Mesenchymal stem cell (in vitro differentiated cells and primary cell): ENCODE measurements around the gene DSCAM.

Source experiments
- DNase-seq: peaks from one replicate; pipeline ENCODE4 v3.0.0-alpha.2; 2013
- H2AFZ ChIP-seq: one replicate; pipeline ENCODE4 v1.6.1; 2013; ENCODE audit warnings: low read depth, mild to moderate bottlenecking, control low read depth, inconsistent platforms, low read length, moderate library complexity
- H2AK5ac ChIP-seq: 2 replicates; pipeline ENCODE4 v1.6.1; 2013; ENCODE audit warnings: low read length, moderate library complexity, mild to moderate bottlenecking, inconsistent platforms; ENCODE audit not compliant: severe bottlenecking
- H2BK120ac ChIP-seq: one replicate; pipeline ENCODE4 v1.6.1; 2013; ENCODE audit warnings: low read depth, mild to moderate bottlenecking, inconsistent platforms, low read length, moderate library complexity
- H2BK12ac ChIP-seq, 2 experiments: one replicate each; pipeline ENCODE4 v1.6.1; 2013; ENCODE audit warnings: inconsistent platforms in 2 of 2, low read length in 2 of 2, mild to moderate bottlenecking in 2 of 2, moderate library complexity in 2 of 2, control low read depth in 1 of 2
- H2BK15ac ChIP-seq: one replicate; pipeline ENCODE4 v1.6.1; 2013; ENCODE audit warnings: mild to moderate bottlenecking, low read depth, inconsistent platforms; ENCODE audit not compliant: poor library complexity, severe bottlenecking
- H2BK5ac ChIP-seq: 2 replicates; pipeline ENCODE4 v1.6.1; 2013; ENCODE audit warnings: low read depth, mild to moderate bottlenecking, low read length, control low read depth, inconsistent platforms; ENCODE audit not compliant: poor library complexity, severe bottlenecking
- H3K14ac ChIP-seq, 2 experiments: one replicate each; pipeline ENCODE4 v1.6.1; 2013; ENCODE audit warnings: inconsistent platforms in 2 of 2, low read length in 2 of 2, control low read depth in 1 of 2, mild to moderate bottlenecking in 1 of 2, moderate library complexity in 1 of 2
- H3K18ac ChIP-seq, 2 experiments: one replicate each; pipeline ENCODE4 v1.6.1; 2013; ENCODE audit warnings: inconsistent platforms in 2 of 2, low read length in 2 of 2, control low read depth in 1 of 2, low read depth in 1 of 2, mild to moderate bottlenecking in 1 of 2
- H3K23ac ChIP-seq, 2 experiments: one replicate each; pipeline ENCODE4 v1.6.1; 2013; ENCODE audit warnings: inconsistent platforms in 2 of 2, low read length in 2 of 2, mild to moderate bottlenecking in 2 of 2, moderate library complexity in 2 of 2, control low read depth in 1 of 2
- H3K27ac ChIP-seq: 2 replicates; pipeline ENCODE4 v1.5.1; 2013; ENCODE audit warnings: mild to moderate bottlenecking, moderate library complexity, low read length, control low read depth, inconsistent platforms; ENCODE audit not compliant: poor library complexity, severe bottlenecking
- H3K27me3 ChIP-seq, 2 experiments: 2 replicates each; pipeline versions ENCODE4 v1.6.1 to v1.7.0; 2013; ENCODE audit warnings: low read length in 2 of 2, mild to moderate bottlenecking in 2 of 2, moderate library complexity in 2 of 2, control low read depth in 1 of 2, inconsistent platforms in 1 of 2; ENCODE audit not compliant: control insufficient read depth in 1 of 2, insufficient read depth in 1 of 2
- H3K36me3 ChIP-seq, 2 experiments: 2 replicates each; pipeline versions ENCODE4 v1.6.1 to v1.7.0; 2013; ENCODE audit warnings: low read length in 2 of 2, control low read depth in 1 of 2, inconsistent platforms in 1 of 2, low read depth in 1 of 2, mild to moderate bottlenecking in 1 of 2; ENCODE audit not compliant: insufficient read depth in 2 of 2, control insufficient read depth in 1 of 2
- H3K4ac ChIP-seq, 2 experiments: one replicate each; pipeline ENCODE4 v1.6.1; 2013; ENCODE audit warnings: inconsistent platforms in 2 of 2, low read length in 2 of 2, mild to moderate bottlenecking in 2 of 2, moderate library complexity in 2 of 2, control low read depth in 1 of 2, low read depth in 1 of 2
- H3K4me1 ChIP-seq: 2 replicates; pipeline ENCODE4 v1.6.1; 2013; ENCODE audit warnings: low read depth, low read length, control low read depth; ENCODE audit not compliant: control insufficient read depth, insufficient read depth
- H3K4me2 ChIP-seq: 2 replicates; pipeline ENCODE4 v1.6.1; 2013; ENCODE audit warnings: low read length, mild to moderate bottlenecking, inconsistent platforms; ENCODE audit not compliant: poor library complexity, severe bottlenecking
- H3K4me3 ChIP-seq, 2 experiments: 2 replicates each; pipeline versions ENCODE4 v1.5.1 to v1.7.0; 2013; ENCODE audit warnings: low read length in 2 of 2, mild to moderate bottlenecking in 2 of 2, control low read depth in 1 of 2, low read depth in 1 of 2; ENCODE audit not compliant: insufficient read depth in 1 of 2
- H3K79me1 ChIP-seq: replicated peaks from 2 replicates; pipeline ENCODE4 v1.6.1; 2013; ENCODE audit warnings: mild to moderate bottlenecking, control low read depth, low read length, inconsistent platforms; ENCODE audit not compliant: poor library complexity, severe bottlenecking
- H3K9ac ChIP-seq: 2 replicates; pipeline ENCODE4 v1.7.0; 2013; ENCODE audit warnings: mild to moderate bottlenecking, low read length, moderate library complexity
- H3K9me3 ChIP-seq: 2 replicates; pipeline ENCODE4 v1.7.0; 2013; ENCODE audit warnings: mild to moderate bottlenecking, low read length; ENCODE audit not compliant: control insufficient read depth
- H4K8ac ChIP-seq: one replicate; pipeline ENCODE4 v1.6.1; 2013; ENCODE audit warnings: inconsistent platforms, mild to moderate bottlenecking, low read length, moderate library complexity
- H4K91ac ChIP-seq: one replicate; pipeline ENCODE4 v1.6.1; 2013; ENCODE audit warnings: mild to moderate bottlenecking, low read length, inconsistent platforms
- WGBS: methylation state at CpG from one replicate; pipeline ENCODE4 v1.1.7; 2013; ENCODE audit warnings: mixed read lengths; 5-methylcytosine and 5-hydroxymethylcytosine counted together

The DSCAM gene

DNA sequence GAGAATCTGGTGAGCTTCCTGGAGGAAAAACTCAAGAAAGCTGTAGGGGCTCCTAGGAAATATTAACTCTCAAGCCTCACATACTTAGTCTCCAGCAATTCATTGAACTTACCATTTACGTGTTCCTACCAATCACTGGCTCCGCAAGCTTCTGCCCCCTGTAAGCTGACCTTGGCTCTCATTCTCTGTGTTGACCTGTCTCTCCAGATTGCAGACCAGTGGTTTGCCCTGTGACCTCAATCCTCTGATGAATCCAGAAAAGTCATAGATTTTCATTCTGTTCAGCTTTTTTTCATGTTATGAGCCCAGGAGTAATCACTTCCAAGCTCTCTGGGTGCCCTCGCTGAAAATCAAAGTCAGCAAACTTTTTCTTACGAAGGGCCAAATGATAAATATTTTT, 241.9 kb downstream of the DSCAM start:
- H2AFZ ChIP-seq, result no peak overlapping the region
- no peaks in the 10 kb centered on the region for H3K4me1 ChIP-seq
- no peak overlapping the region for H2AK5ac ChIP-seq
- no peak overlapping the region for H3K23ac ChIP-seq
- no peaks in the 10 kb centered on the region for H3K79me1 ChIP-seq
- H3K9ac ChIP-seq, result no peak overlapping the region
- H3K27ac ChIP-seq, result no peak overlapping the region
- H3K4ac ChIP-seq, result no peak overlapping the region
- H4K91ac ChIP-seq, result no peak overlapping the region
- H3K36me3 ChIP-seq, result no peaks in the 10 kb centered on the region
- no peak overlapping the region for H3K4me3 ChIP-seq
- H3K14ac ChIP-seq, result no peak overlapping the region
- no peak overlapping the region for H2BK5ac ChIP-seq
- peaks cover 42% of the 10 kb centered on the region for H3K9me3 ChIP-seq
- H4K8ac ChIP-seq, result no peak overlapping the region
- no peak overlapping the region for H3K4me2 ChIP-seq
- DNase-seq, result no peak
- H2BK120ac ChIP-seq, result no peak overlapping the region
- no peak overlapping the region for H2BK12ac ChIP-seq
- no peak overlapping the region for H3K18ac ChIP-seq
- WGBS, result 93% methylated on average over 4 of the region's 4 CpGs
- H3K27me3 ChIP-seq, result no peaks in the 10 kb centered on the region
- H2BK15ac ChIP-seq, result no peak overlapping the region

DNA sequence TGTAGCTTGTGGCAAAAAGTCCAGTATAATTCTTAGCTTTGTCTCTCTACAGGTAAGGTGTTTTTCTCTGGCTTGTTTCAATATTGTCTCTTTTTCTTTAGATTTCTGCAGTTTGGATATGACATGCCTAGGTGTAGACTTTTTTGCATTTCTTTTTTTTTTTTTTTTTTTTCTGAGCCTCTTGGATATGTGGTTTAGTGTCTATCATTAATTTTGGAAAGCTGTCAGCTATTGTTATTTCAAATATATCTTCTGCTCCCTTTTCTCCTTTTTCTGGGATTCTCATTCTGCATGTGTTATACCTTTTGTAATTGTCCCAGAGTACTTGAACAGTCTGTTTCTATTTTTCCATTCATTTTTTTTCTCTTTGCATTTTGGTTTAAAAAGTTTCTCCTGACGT, 243.2 kb downstream of the DSCAM start:
- 50% methylated on average over 1 of the region's 1 CpG for WGBS
- no peaks in the 10 kb centered on the region for H3K79me1 ChIP-seq
- no peak overlapping the region for H3K9ac ChIP-seq

DNA sequence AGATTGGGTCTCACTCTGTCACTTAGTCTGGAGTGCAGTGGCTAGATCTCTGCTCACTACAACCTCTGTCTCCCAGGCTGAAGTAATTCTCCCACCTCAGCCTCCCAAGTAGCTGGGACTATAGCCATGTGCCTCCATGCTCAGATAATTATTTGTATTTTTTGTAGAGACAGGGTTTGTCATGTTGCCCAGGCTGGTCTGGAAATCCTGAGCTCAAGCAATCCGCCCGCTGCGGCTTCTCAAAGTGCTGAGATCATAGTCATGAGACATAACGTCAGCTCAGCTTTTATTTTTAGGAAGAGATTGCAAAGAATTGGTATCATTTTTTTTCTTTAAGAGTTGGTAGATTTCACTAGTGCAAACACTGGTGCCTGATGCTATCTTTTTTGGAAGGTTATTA, 244.9 kb downstream of the DSCAM start:
- no peak overlapping the region for H3K9ac ChIP-seq
- H3K9me3 ChIP-seq, result peaks cover 38% of the 10 kb centered on the region
- H3K23ac ChIP-seq, result no peak overlapping the region
- no peak overlapping the region for H2BK15ac ChIP-seq
- no peak overlapping the region for H3K18ac ChIP-seq
- no peak overlapping the region for H2AFZ ChIP-seq
- WGBS, result 93% methylated on average over 4 of the region's 4 CpGs
- no peaks in the 10 kb centered on the region for H3K79me1 ChIP-seq
- no peaks in the 10 kb centered on the region for H3K36me3 ChIP-seq
- no peak overlapping the region for H4K8ac ChIP-seq
- no peak overlapping the region for H3K4me3 ChIP-seq
- H3K27ac ChIP-seq, result no peak overlapping the region
- no peaks in the 10 kb centered on the region for H3K4me1 ChIP-seq
- no peak overlapping the region for H2BK120ac ChIP-seq
- H2AK5ac ChIP-seq, result no peak overlapping the region
- DNase-seq, result no peak
- no peaks in the 10 kb centered on the region for H3K27me3 ChIP-seq
- no peak overlapping the region for H4K91ac ChIP-seq
- no peak overlapping the region for H3K4me2 ChIP-seq
- H3K14ac ChIP-seq, result no peak overlapping the region
- no peak overlapping the region for H2BK12ac ChIP-seq
- no peak overlapping the region for H3K4ac ChIP-seq
- no peak overlapping the region for H2BK5ac ChIP-seq

More for the DNA sequence above, 243.2 kb downstream of the DSCAM start:
- Histone ChIP-seq H3K36me3 (no peaks in the 10 kb centered on the region), H2BK5ac (no peak overlapping the region), H2BK15ac (no peak overlapping the region), H3K4me2 (no peak overlapping the region), H2AK5ac (no peak overlapping the region), H3K4ac (no peak overlapping the region), H2BK120ac (no peak overlapping the region), H4K8ac (no peak overlapping the region), H2BK12ac (no peak overlapping the region), H4K91ac (no peak overlapping the region), H3K18ac (no peak overlapping the region), H3K27me3 (no peaks in the 10 kb centered on the region), H3K27ac (no peak overlapping the region), H3K9me3 (peaks cover 38% of the 10 kb centered on the region), H2AFZ (no peak overlapping the region), H3K4me1 (no peaks in the 10 kb centered on the region), H3K23ac (no peak overlapping the region), H3K14ac (no peak overlapping the region), H3K4me3 (no peak overlapping the region)
- no peak for DNase-seq

DNA sequence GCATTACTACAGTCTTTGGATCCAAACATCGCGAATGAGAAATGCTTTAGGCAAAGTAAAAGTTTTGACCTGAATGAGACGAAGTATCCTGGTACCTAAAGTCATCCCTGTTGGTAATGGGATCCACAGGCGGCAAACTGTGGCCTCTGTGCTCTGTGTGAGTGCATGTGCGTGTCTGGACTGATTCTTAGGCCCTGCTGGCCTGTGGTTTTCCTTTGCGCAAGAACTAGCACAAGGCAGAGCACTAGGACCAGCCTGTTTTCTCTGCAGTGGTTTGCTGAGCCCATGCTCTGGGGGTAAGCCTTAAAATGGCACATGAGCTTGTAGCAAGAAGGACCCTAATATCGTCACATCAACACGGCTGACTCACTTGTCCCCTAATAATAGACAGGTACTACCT, 251.2 kb downstream of the DSCAM start:
- 74% methylated on average over 6 of the region's 8 CpGs for WGBS
- Histone ChIP-seq H3K9ac (no peak overlapping the region), H2BK5ac (no peak overlapping the region), H3K36me3 (no peaks in the 10 kb centered on the region), H3K14ac (no peak overlapping the region), H4K91ac (no peak overlapping the region), H3K18ac (no peak overlapping the region), H3K4me2 (no peak overlapping the region), H3K27ac (no peak overlapping the region), H2AFZ (no peak overlapping the region), H2BK120ac (no peak overlapping the region), H3K27me3 (no peaks in the 10 kb centered on the region), H2AK5ac (no peak overlapping the region), H3K4ac (no peak overlapping the region), H2BK12ac (no peak overlapping the region), H3K23ac (no peak overlapping the region), H3K79me1 (no peaks in the 10 kb centered on the region), H3K4me1 (no peaks in the 10 kb centered on the region), H3K4me3 (no peak overlapping the region), H4K8ac (no peak overlapping the region), H2BK15ac (no peak overlapping the region), H3K9me3 (peaks cover 18% of the 10 kb centered on the region)
- DNase-seq, result no peak
